Activated T-cell treated with anti-CD3 and anti-CD28 coated beads, Interleukin-2, amount 50 U/mL, for 4 hours (primary cell): ENCODE data around the gene GUCY2C. TPM values are rescaled to one million over a fixed set of nuclear protein-coding genes. Genes with fewer than 3 reads are reported as not detected.

Experiments used
- total RNA-seq, 3 donors: library from RNA; stranded (reverse); gene quantifications; one replicate each; pipeline ENCODE4 v1.2.1, GENCODE V29; 2021

GUCY2C gene
- total RNA-seq, 3 donors from 2014 or later, result not detected

Other genes with a start within 250 kb of the GUCY2C start
- gene PLBD1, start 128.7 kb downstream of the GUCY2C start, total RNA-seq, result under 1 TPM in 2 of 3 donors, not detected in 1; 0.13 to 0.43 TPM
- gene WBP11, start 106.9 kb upstream of the GUCY2C start, total RNA-seq, result 100 to 1,000 TPM; 133 to 146 (median 140) TPM
- 1 to 10 TPM; 1.4 to 2.4 (median 1.6) TPM for gene C12orf60, start 107.1 kb upstream of the GUCY2C start, total RNA-seq
- gene SMCO3, start 117.6 kb upstream of the GUCY2C start, total RNA-seq, result not detected
- not detected for gene ART4, start 146.9 kb upstream of the GUCY2C start, total RNA-seq
- gene MGP, start 189.3 kb upstream of the GUCY2C start, total RNA-seq, result under 1 TPM in 2 of 3 donors, not detected in 1; 0.52 to 0.55 TPM
- under 1 TPM; 0.24 to 0.35 (median 0.25) TPM for gene ERP27, start 241.9 kb upstream of the GUCY2C start, total RNA-seq